GM19328 (cell line): Measurements from ENCODE around the gene IL1RAPL2.
"Not testable (repeated sequence)": the region's sequence is repeated elsewhere in the genome, so short reads cannot be mapped to it uniquely, and the experiment has no call there.

Source experiments
- ATAC-seq: cut with Tn5 transposase; IDR thresholded peaks from one replicate; pipeline ENCODE4 v1.9.1; 2021; ENCODE audit warnings: mild to moderate bottlenecking, moderate library complexity; ENCODE audit not compliant: unreplicated experiment

Gene IL1RAPL2

DNA sequence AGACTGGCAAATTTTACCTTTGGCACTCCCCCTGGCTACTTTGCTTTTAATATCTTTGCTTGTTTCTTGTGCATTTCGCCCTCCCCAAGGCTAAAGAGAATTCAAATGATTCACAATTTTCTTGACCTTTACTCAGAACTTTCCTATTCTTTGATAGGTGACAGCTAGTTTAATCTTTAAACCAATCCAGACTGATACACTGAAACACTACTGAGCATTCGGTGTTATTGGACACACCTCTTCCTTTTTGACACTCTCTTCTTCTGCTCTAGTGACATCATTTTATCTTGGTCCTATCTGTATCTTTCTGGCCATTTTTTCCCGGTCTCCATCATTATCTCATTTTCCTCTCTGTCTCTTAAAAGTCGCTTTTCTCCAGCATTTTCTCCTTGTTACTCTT is 103.1 kb downstream of the IL1RAPL2 start:
- no peak for ATAC-seq

DNA sequence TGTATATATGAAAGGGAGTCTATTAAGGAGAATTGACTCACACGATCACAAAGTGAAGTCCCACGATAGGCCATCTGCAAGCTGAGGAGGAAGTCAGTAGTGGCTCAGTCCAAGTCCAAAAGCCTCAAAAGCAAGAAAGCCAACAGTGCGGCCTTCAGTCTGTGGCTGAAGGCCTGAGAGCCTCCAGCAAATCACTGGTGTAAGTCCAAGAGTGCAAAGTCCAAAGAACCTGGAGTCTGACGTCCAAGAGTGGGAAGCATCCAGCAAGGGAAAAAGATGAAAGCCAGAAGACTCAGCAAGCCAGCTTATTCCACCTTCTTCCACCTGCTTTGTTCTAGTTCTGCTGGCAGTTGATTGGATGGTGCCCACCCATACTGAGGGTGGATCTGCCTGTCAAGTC is 104.1 kb downstream of the IL1RAPL2 start:
- ATAC-seq, result no peak

DNA sequence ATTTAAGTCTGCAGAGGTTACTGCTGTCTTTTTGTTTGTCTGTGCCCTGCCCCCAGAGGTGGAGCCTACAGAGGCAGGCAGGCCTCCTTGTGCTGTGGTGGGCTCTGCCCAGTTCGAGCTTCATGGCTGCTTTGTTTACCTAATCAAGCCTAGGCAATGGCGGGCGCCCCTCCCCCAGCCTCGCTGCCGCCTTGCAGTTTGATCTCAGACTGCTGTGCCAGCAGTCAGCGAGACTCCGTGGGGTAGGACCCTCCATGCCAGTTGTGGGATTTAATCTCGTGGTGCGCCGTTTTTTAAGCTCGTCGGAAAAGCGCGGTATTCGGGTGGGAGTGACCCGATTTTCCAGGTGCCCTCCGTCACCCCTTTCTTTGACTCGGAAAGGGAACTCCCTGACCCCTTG is 111.5 kb downstream of the IL1RAPL2 start:
- ATAC-seq, result not testable (repeated sequence)

DNA sequence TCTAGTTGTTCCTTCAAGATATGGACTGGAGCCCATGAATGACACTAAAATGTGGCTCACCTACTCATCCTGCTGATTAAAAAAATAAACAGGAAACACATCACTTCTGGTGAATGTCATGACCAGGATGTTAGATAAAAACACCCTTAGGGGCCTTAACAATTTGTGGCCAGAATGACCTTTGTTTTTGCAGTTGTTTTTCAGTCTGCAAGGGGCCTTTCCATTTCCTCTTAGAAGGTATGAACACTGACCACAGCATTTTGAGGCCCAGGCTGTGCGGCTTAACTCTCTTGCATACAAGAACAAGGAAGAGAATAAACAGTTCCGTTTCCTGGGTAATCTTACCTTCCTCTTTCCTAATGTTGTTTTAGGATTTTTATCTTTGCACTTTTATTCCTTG is 113.2 kb downstream of the IL1RAPL2 start:
- no peak for ATAC-seq

- ATAC-seq, result no peak
Observed at GRCh38 chrX:104681214-104681613, 115.2 kb downstream of the IL1RAPL2 start.

DNA sequence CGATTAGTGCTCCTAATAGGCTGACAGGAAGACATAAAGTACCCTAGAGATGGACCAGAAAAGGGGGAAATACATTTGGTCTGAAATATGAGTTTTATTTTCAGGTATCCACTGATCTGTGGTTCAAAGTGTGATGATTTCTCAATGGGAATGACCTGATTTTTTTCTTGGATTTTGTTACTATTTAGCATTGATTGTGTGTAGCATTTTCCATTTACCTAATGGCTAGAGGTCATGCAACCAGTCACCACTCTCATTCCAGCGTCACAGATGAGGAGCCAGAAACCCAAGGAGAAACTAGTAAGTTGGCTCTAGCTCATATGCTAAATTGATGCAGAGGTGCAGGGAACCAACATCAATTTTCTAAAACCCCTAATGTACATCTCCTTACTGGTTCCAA is 118.1 kb downstream of the IL1RAPL2 start:
- no peak for ATAC-seq

- peak; percentile 70 for ATAC-seq
Observed at GRCh38 chrX:104695593-104695992, 129.6 kb downstream of the IL1RAPL2 start.

GRCh38 chrX:104696667-104697066 is 130.7 kb downstream of the IL1RAPL2 start:
- ATAC-seq, result no peak

DNA sequence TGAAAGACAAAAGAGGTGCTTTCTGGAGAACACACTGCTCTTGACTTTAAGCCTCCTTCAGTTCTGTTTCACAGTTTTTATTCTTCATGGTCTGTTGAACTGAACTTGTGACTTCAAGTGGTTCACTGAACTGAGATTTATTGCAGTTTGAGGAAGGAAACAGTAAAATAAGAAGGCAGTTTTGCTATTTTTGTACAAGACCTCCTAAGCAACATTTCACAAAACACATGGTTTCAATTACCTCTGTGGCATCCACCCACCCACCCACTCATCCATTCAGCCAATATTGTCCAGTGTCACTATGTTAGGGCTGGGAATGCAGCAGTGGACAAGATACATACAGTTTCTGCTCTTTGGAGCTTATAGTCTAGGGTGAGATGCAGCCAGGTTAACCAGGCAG is 131.3 kb downstream of the IL1RAPL2 start:
- no peak for ATAC-seq

- ATAC-seq, result no peak
Observed at GRCh38 chrX:104707042-104707441, 141.0 kb downstream of the IL1RAPL2 start.

- no peak for ATAC-seq
Observed at GRCh38 chrX:104707572-104707971, 141.6 kb downstream of the IL1RAPL2 start.

DNA sequence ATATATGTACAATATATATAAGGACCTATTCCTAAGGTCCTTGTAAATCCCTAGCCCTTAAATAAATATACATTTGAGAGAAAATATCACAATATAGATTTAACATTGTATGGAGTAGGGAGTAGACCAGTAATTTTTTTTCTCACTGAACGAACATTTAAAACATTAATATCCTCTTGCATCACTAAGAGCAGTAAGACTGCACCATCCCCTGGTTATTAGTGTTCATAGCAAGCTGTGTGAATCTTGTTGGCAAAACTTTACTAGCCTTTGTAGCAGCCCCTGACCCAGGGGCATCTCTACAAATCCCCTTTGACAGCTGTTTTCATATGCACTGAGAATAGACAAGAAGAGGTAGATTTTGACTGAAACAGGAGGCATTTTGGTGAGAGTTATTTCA is 146.5 kb downstream of the IL1RAPL2 start:
- ATAC-seq, result no peak

- ATAC-seq, result no peak
Observed at GRCh38 chrX:104721854-104722253, 155.9 kb downstream of the IL1RAPL2 start.

DNA sequence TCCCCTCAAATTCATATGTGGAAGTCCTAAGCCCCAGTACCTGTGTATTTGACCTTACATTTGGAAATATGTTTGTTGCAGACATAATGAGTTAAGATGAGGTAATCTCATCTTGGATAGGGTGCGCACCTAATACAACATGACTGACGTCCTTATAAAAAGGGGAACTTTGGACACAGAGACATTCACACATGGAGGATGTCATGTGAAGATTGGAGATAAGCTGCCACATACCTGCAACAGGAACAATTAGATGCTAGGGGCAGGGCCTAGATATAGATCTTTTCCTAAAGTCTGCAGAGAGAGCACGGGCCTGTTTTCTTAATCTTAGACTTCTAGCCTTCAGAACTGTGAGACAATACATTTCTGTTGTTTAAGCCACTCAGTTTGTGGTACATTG is 162.5 kb downstream of the IL1RAPL2 start:
- no peak for ATAC-seq

- ATAC-seq, result no peak
Observed at GRCh38 chrX:104742355-104742754, 176.4 kb downstream of the IL1RAPL2 start.

DNA sequence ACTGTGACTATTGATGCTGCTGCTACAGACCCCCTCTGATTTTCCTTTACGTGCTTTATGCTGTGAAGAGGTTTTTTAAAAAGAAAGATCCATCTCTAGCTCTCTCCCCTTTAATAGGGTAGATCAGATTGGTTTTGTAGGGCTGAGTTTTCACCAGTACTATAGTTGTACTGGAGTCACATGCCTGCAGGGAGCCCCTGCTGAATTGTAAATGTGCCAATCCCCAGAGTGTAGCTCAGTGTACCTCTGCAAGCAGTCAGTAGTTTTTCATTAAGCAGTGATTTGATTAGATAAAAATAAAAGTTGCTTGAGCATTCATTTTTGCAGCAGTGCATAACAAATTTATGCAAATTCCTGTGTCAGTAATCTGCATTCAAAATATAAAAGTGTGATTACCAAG is 179.2 kb downstream of the IL1RAPL2 start:
- ATAC-seq, result no peak

DNA sequence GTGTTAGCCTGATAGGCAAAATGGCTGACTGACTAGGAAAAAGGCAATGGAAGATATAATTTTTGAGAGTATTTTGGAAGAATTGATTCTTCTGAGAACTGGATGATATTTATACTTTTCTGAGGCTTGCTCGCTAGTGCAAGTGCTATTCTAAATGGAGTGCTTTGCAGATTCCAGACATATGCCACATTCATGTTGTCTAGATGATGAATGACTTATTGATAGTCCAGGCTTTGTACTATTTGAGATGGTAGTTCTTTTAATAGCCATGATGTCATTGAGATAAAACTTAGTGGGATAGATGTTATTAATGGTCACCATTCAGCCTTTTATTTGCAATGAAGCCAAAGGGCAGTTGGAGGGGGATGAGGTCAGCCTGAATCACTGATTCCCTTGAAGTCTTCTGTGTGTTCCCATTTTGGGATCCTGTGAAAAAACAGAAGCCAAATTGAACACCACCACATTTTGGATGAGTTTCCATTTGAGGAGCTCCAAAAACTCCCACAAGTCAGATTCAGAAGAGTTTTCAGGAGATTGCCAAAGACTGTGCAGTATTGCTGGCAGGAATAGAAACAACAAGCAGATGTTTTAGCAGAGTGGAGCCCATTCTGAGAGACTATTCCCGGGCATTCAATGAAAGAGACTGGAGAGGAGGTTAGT is 184.1 kb downstream of the IL1RAPL2 start:
- ATAC-seq, result no peak

- no peak for ATAC-seq
Observed at GRCh38 chrX:104762641-104763040, 196.6 kb downstream of the IL1RAPL2 start.

DNA sequence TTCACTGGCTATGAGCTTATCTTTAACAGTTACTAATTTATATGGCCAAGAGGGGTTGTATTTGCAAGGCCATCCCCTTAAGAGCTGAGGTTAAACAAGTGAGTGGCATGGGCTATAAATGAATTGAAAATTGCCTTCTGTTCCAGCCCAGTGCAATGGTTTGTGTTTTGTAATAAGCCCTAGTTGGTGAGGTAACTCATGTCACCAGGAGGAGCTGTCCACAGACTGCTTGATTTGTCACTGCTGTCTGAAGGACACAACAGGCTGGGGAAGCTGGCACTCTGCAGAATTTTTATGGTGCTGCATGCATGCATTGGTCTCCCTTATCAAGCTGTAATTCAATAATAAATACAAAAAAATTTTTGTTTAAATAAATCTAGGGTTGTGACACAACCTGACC is 223.8 kb downstream of the IL1RAPL2 start:
- no peak for ATAC-seq

GRCh38 chrX:104795804-104796203 is 229.8 kb downstream of the IL1RAPL2 start:
- ATAC-seq, result no peak

DNA sequence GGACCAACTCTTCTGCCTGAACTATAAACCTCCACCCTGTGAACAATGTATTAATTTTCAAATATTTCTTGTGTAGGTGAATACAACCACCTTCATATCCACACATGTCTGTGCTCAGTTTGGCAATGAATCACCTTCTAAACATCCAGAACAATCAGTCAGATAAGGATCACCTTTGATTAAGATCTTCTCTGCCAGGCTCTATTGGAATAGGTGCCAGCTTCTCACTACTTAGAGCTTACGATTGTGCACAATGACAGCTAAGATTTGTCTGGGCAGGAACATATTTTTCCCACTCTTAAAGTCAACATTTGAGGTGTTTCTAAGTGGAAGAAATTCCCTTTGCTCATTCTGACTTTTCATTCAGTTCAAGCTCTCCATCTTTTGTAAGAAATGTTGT is 237.2 kb downstream of the IL1RAPL2 start:
- no peak for ATAC-seq

- ATAC-seq, result no peak
Observed at GRCh38 chrX:104806346-104806745, 240.3 kb downstream of the IL1RAPL2 start.

DNA sequence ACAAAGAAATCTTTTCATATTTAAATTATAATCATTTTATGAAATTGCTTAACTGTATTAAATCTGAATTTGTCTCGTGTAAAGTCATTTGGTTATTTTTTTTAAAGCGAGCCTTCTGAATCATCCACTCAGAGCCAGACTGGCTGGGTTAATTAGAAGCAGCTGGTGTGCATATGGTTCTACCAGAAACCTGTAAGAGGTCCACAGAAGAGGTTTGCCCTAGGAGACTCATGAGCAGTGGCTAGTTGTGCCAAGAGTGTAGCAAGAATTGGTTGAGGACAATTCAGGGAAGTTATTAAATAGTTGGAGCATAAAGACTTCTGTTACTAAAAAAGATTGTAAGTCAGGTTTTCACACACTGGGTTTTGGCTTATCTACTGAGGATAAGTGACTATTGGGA is 267.4 kb downstream of the IL1RAPL2 start:
- ATAC-seq, result no peak
